Stimulated activated CD8-positive, alpha-beta memory T cell treated with anti-CD3 and anti-CD28 coated beads, Interleukin-15, amount 100 ng/mL, for 1 hour (primary cell): Measurements from ENCODE around the gene KANK3.
"Not testable (repeated sequence)": the region's sequence is repeated elsewhere in the genome, so short reads cannot be mapped to it uniquely, and the experiment has no call there.

Source experiments
- DNase-seq: peaks from one replicate; pipeline ENCODE4 v3.0.0-alpha.2; 2020; ENCODE audit warnings: low read depth

Gene KANK3

DNA sequence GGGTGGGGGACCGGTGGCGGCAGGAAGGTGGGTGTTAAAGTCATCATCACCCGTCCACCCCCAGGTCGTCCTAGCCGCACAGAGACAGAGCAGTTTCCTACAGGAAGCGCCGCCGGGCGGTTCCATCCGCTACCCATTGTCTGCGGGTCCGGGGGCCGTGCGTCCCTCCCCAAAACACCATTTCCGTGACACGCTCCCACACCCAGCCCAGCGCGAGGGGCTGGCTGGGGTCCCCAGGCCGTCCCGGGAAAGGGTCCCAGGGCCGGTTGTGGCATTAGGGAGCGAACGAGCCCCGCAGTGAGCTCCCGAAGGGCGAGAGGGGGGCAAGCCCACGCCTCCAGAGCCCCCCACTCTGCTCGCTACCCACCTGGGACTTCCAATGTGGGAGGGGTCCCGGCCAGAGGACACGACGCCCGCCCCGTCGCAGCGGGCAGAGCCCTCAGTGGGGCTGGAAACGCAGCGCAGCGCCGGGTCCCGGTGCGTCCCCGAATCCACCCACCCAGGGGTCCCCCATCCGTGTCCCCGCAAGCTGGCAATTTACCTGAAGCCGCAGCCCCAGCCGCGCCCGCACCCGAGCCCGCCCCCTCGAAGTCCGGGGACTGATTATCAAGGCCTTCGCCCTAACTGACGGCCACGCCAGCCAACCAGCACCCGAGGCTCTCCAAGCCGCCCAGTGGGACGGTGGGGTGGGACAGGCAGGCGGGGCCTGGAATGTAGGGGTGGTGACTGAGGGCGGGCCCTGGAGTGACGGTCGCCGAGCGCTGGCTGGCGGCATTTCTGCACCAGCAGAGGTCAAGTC, at the start of gene KANK3:
TSS of gene KANK3 (minus strand) at position 579 of the 799 bp plus-strand sequence. CDS start 5,434 bp downstream, outside the sequence.
- DNase-seq: peak; percentile 80

DNA sequence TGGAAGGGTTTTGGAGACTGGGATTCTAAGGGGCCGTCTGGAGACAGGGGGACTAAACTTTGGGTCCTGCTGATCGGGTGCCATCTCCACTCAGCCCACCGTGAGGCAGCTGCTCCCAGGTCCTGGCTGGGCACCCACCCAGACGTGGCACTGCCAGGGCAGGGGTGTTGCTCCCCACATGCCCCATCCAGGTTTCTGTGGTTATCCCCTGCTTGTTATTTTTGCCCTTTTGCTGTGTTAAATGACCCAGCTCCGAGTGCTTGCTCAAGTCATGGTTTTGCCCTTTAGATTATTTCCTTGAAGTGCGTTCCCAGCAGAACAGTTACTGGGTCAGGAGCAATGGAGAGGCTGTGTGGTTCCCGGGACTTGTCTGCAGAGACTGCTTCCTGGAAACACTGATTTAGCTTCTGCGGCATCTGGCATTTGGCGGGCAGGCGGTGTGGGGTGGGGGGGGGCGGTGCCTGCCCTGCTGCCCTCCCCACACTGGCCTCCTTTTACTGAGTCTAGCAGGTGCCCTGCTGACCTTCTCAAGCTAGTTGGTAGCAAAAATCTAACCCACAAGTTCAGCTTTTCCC, 49.0 kb upstream of the KANK3 start:
- DNase-seq: no peak

DNA sequence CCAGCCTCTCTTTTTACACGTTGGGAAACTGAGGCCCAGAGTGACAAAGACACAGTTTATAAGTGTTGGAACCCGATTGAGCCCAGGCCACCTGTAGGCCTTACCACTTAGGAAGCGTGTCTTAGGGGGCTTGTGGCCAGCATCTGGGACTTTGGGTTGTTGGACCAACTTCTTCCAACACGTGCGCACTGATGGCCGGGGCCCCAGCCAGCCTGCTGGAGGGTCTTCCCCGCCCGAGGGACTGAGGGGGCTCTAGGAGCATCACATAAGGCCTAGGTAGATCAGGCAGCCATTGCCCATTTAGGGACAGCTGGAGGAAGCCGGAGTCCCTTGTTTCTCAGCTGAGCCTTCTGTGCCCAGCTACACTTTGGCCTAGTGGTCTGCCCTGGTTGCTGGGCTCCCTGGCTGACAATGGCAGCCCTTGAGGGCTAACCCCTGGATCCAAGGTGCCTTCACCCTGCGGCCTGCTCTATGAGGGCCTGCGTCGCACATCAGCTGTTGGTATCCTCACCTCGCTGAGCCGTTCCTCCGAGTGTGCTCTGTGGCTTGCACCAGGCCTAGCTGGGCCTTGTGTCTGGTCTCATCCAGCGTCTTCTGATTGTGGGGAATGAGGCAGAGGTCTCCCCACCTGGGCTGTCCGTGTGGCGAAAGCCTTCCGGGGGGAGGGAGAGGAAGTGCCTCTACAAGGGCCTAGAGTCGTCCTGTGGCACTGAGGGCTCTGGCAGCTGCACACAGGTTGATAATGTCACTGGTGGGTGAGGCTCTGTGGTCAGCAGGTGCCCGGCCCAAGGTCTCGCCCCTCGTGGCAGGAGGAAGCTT, 48.3 kb upstream of the KANK3 start:
- DNase-seq: no peak

DNA sequence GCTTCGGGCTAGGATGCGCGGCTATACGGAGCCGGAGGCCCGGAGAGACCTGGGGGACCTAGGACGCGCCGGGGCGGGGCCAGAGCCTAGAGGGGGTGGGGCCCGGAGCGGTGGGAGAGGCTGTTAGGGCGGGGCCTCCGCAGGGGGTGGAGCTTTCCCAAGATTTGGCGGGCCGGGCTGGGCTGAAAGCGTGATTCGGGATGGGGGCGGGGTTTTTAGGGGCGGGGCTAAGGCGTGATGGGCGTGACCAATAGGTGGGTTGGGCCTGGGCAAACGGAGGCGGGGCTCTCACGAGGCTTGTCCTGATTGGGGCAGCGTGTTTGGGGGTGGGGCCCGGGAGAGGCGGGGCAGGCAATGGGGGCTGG, 47.5 kb upstream of the KANK3 start:
- peak; percentile 83 for DNase-seq

DNA sequence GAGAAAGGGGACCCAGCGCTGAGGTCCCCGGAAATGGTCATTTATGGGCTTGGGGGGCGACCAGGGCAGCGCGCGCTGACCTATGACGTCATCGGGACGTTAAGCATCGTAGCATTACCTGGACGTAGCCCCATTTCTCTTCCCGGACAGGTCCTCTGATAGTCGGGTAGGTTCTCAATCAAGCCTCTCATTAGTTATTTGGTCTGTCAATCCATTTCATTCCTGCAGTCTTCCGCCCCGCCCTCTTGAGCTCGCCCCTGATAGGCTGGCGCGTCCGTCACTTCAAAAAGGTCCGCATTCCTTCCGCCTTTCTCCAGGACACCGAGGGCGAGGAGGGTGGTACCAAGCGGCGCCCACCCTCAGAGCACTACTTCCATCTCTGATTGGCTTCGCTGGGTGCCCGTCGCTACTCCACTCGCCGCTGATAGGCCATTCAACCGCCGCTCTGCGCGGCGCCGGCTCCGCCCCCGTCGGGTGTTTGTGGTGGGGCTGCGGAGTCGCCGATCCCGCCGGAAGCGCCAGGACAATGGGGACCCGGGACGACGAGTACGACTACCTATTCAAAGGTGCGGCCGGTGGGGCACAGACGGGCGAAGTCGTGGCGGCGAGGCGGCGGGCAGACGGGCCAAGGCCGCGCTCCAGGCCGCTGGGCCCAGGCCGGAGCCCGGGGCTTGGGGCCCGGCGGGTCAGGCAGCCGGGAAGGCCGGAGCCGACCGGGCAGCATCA, 47.0 kb upstream of the KANK3 start, which contains the start of gene RAB11B:
TSS of gene RAB11B (plus strand) at position 470 of the 726 bp plus-strand sequence. CDS start at position 527, 57 bp downstream.
- DNase-seq: peak; percentile 94

DNA sequence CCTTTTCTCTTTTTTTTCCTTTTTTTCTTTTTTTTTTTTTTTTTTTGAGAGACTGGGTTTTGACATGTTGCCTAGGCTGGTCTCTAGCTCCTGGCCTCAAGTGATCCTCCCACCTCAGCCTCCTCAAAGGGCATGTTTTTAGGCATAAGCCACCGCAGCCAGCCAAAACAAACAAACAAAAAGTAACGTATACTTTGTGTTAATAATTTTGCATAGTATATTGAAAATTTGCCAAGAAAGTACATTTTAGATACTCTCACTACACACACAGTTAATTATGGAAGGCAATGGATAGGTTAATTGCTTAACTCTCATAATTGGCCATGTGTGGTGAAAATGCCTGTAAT, 45.5 kb upstream of the KANK3 start:
- DNase-seq: no peak

DNA sequence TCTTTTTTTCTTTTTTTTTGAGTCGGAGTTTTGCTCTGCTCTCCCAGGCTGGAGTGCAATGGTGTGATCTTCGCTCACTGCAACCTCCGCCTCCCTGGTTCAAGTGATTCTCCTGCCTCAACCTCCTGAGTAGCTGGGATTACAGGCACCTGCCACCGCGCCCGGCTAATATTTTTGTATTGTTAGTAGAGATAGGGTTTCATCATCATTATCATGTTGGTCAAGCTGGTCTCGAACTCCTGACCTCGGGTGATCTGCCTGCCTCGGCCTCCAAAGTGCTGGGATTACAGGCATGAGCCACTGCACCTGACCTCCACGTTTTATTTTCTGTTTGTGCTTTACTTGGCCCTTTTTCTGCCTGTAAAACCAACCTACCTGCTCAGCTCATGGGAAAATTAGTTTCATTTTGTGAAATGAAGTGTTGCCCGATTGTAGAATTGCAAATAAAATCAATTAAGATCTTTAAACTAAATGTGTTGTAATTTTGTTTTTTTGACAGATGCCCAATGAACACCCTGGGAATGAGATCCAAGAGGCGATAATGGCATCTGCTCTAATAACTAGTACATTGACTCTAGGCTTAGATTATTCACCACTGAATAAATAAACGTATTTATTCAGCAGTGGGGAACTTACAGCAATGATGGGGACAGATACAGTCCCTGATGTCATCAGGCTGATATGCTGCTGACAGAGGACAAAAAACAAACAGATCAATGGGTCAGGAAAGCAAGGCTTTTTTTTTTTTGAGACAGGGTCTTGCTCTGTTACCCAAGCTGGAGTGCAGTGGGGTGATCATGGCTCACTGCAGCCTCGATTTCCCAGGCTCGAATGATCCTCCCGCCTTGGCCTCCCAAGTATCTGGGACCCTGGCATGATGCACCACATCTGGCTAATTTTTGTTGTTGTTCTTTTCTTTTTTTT, 44.9 kb upstream of the KANK3 start:
- DNase-seq: no peak

DNA sequence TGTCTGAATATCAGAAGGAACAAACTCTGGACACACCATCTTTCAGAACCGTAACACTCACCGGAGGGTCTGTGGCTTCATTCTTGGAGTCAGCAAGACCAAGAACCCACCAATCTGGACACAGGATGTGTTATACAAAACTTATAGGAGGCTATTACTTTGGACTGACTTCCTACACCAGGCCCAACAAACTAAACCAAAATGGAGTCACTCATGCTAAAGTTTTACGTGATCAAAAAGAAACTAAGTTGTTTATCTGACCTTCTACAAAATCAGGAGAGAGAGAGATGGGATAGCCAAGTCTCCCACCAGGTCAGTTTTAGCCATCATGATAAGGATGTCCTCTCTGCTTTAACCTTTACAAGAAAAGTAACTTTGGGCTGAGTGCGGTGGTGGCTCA, 43.9 kb upstream of the KANK3 start:
- DNase-seq: no peak

DNA sequence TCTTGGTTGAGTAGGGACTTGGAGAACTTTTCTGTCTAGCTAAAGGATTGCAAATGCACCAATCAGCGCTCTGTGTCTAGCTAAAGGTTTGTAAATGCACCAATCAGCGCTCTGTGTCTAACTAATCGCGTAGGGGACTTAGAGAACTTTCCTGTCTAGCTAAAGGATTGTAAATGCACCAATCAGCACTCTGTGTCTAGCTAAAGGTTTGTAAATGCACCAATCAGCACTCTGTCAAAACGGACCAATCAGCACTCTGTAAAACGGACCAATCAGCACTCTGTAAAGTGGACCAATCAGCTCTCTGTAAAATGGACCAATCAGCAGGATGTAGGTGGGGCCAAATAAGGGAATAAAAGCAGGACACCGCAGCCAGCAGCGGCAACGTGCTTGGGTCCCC, 43.4 kb upstream of the KANK3 start:
- DNase-seq: not testable (repeated sequence)

DNA sequence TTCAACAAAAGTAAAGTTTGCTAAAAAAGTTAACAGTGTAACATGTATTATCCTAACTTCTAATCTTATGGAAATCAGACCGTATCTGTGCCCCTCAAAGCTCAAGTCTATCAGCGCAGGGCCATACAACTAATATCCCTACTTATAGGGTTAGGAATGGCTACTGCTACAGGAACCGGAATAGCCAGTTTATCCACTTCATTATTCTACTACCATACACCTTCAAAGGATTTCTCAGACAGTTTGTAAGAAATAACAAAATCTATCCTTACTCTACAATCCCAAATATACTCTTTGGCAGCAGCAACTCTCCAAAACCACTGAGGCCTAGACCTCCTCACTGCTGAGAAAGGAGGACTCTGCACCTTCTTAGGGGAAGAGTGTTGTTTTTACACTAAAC, 42.5 kb upstream of the KANK3 start:
- not testable (repeated sequence) for DNase-seq

DNA sequence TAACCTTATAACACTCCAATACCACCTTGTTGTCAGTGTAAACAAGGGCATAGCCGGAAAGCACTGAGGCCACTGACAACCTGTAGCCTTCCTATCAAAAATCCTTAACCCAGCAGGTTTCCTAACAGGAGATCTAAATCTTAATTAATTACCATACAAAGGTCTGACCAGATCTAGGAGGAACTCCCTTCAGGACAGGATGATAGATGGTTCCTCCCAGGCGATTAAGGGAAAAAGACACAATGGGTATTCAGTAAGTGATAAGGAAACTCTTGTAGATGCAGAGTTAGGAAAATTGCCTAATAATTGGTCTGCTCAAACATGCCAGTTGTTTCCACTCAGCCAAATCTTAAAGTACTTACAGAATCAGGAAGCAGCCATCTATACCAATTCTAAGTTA, 42.0 kb upstream of the KANK3 start:
- not testable (repeated sequence) for DNase-seq

DNA sequence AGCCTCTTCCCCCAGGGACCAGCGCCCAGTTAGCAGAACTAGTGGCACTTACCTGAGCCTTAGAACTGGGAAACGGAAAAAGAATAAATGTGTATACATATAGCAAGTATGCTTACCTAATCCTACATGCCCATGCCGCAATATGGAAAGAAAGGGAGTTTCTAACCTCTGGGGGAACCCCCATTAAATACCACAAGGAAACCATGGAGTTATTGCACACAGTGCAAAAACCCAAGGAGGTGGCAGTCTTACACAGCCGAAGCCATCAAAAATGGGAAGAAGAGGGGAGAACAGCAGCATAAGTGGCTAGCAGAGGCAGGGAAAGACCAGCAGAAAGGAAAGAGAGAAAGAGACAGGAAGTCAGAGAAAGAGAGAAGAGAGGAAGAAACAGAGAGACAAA, 41.5 kb upstream of the KANK3 start:
- not testable (repeated sequence) for DNase-seq

DNA sequence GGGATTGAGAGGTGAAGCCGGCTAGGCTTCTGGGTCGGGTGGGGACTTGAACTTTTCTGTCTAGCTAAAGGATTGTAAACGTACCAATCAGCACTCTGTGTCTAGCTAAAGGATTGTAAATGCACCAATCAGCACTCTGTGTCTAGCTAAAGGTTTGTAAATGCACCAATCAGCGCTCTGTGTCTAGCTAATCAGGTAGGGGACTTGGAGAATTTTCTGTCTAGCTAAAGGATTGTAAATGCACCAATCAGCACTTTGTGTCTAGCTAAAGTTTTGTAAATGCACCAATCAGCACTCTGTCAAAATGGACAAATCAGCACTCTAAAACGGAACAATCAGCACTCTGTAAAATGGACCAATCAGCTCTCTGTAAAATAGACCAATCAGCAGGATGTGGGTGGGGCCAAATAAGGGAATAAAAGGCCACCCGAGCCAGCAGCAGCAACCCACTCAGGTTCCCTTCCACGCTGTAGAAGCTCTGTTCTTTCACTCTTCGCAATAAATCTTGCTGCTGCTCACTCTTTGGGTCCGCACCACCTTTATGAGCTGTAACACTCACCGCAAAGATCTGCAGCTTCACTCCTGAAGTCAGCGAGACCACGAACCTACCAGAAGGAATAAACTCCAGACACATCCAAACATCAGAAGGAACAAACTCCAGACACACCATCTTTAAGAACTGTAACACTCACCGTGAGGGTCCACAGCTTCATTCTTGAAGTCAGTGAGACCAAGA, 36.3 kb upstream of the KANK3 start:
- DNase-seq: not testable (repeated sequence)

DNA sequence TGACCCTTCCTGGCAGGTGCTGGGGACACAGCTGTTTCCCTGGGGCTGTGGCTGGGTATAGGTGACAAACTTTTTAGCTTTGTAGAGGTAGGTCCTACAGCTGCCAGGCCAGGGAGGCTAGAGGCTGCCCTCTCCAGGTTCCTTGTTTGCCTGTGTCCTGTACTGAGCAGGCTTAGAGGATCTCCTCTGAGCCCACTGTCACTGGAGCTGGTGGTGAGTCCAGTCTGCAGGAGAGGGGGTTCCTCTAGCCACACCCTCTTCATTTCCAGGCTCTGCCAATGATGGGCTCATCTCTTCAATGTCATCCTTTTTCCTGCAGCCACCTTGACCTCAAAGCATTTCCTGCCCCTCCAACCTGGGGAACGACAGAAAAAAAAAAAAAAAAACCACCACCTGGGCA, 34.5 kb upstream of the KANK3 start:
- DNase-seq: no peak

DNA sequence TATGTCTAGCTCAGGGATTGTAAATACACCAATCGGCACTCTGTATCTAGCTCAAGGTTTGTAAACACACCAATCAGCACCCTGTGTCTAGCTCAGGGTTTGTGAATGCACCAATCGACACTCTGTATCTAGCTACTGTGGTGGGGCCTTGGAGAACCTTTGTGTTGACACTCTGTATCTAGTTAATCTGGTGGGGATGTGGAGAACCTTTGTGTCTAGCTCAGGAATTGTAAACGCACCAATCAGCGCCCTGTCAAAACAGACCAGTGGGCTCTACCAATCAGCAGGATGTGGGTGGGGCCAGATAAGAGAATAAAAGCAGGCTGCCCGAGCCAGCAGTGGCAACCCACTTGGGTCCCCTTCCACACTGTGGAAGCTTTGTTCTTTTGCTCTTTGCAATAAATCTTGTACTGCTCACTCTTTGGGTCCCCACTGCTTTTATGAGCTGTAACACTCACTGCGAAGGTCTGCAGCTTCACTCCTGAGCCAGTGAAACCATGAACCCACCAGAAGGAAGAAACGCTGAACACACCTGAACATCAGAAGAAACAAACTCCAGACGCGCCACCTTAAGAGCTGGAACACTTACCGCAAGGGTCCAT, 33.4 kb upstream of the KANK3 start:
- not testable (repeated sequence) for DNase-seq

DNA sequence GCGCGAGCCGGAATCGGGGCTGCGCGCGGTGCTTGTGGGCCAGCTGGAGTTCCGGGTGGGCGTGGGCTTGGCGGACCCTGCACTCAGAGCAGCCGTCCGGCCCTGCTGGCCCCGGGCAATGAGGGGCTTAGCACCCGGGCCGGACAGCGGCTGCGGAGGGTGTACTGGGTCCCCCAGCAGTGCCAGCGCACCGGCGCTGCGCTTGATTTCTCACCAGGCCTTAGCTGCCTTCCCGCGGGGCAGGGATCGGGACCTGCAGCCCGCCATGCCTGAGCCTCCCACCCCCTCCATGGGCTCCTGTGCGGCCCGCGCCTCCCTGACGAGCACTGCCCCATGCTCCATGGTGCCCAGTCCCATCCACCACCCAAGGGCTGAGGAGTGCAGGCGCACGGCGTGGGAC, 32.7 kb upstream of the KANK3 start:
- not testable (repeated sequence) for DNase-seq

DNA sequence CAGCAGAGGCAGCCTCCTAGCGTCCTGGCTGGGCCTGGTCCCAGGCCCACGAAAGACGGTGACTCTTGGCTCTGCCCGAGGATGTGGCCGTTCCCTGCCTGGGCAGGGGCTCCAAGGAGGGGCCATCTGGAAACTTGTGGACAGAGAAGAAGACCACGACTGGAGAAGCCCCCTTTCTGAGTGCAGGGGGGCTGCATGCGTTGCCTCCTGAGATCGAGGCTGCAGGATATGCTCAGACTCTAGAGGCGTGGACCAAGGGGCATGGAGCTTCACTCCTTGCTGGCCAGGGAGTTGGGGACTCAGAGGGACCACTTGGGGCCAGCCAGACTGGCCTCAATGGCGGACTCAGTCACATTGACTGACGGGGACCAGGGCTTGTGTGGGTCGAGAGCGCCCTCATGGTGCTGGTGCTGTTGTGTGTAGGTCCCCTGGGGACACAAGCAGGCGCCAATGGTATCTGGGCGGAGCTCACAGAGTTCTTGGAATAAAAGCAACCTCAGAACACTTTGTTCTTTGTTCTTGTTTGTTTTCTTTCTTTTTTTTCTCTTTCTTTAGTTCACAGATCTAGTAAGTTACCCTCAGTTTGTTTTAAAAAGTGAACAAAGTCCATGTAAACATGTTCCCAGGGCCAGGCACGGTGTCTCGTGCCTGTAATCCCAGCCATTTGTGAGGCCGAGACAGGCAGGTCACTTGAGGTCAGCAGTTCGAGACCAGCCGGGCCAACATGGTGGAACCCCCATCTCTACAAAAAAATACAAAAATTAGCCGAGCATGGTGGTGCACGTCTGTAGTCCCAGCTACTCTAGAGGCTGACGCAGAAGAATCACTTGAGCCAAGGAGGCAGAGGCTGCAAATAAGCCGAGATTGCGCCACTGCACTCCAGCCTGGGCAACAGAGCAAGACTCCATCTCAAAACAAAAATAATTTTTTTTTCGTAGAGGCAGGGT, 31.1 kb upstream of the KANK3 start:
- DNase-seq: no peak

DNA sequence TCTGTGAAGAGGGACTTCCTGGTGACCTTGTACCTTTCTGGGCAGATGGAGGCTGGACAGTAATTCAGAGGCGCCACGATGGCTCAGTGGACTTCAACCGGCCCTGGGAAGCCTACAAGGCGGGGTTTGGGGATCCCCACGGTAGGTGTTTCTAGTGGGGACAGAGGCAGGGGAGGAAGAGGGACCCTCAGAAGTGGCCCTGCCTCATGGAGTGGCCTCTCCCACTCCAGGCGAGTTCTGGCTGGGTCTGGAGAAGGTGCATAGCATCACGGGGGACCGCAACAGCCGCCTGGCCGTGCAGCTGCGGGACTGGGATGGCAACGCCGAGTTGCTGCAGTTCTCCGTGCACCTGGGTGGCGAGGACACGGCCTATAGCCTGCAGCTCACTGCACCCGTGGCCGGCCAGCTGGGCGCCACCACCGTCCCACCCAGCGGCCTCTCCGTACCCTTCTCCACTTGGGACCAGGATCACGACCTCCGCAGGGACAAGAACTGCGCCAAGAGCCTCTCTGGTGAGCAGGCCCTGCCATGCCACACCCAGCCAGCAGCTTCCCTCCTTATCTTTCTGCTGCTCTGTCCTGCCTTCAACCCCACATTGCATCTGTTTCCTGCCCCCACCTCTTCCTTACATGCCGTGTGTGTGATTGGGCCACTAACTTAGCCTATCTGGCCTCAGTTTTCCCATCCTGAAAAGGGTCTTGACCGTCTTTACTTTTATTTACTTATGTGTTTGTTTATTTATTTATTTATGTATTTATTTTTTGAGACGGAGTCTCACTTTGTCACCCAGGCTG, 28.1 kb upstream of the KANK3 start:
- DNase-seq: no peak
